GM10266 (cell line): ENCODE data around the gene ETS1.

Experiments
- DNase-seq: peaks from one replicate; pipeline ENCODE4 v3.0.0; 2012; ENCODE audit errors: extremely low spot score
- TF ChIP-seq, protein P1 (sequence below): IDR thresholded peaks from 2 replicates; pipeline ENCODE4 v1.5.1; 2012; ENCODE audit warnings: mild to moderate bottlenecking, low read depth; ENCODE audit not compliant: control insufficient read depth, insufficient read depth; ENCODE audit errors: missing control alignments

The ETS1 gene

DNA sequence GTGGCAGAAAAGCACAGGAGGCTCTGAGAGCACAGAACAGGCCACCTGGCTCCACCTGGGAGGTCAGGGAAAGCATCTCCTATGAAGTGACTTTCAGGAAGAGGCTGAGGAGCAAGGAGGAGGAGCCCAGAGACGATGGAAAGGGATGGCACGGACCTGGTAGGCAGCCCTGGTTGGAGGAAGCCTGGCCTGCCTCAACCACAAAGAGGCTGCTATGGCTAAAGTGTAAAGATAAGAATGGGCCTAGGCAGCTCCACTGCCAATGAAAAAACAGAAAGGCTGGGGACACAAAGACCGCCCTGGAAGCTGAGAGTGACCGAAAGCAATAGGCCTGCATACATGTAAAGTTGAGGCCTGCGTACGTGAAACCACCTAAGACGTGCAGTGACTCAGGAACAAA, 31.2 kb upstream of the ETS1 start:
- TF ChIP-seq, protein P1, sequence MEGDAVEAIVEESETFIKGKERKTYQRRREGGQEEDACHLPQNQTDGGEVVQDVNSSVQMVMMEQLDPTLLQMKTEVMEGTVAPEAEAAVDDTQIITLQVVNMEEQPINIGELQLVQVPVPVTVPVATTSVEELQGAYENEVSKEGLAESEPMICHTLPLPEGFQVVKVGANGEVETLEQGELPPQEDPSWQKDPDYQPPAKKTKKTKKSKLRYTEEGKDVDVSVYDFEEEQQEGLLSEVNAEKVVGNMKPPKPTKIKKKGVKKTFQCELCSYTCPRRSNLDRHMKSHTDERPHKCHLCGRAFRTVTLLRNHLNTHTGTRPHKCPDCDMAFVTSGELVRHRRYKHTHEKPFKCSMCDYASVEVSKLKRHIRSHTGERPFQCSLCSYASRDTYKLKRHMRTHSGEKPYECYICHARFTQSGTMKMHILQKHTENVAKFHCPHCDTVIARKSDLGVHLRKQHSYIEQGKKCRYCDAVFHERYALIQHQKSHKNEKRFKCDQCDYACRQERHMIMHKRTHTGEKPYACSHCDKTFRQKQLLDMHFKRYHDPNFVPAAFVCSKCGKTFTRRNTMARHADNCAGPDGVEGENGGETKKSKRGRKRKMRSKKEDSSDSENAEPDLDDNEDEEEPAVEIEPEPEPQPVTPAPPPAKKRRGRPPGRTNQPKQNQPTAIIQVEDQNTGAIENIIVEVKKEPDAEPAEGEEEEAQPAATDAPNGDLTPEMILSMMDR: no peak
- no peak for DNase-seq

DNA sequence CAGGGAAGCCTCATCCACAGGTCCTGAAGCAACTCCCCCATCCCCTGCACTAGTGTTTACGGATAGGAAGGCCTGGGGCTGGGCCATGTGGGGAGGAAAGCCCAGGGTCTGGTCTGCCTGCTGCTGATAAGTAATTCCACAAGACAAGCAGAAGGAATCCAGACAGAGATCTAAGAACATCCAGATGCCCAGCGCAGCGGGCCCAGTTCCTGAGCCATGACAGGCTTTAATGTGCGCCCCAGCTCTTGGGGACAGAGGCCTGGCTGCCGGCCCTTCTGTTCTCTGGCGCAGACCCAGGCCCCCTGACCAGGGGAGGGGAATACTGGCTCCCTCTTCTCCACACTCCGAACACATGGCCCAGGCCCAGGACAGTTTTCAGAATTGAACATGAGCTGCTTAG, 28.8 kb upstream of the ETS1 start:
- DNase-seq: no peak
- TF ChIP-seq, protein P1: no peak

DNA sequence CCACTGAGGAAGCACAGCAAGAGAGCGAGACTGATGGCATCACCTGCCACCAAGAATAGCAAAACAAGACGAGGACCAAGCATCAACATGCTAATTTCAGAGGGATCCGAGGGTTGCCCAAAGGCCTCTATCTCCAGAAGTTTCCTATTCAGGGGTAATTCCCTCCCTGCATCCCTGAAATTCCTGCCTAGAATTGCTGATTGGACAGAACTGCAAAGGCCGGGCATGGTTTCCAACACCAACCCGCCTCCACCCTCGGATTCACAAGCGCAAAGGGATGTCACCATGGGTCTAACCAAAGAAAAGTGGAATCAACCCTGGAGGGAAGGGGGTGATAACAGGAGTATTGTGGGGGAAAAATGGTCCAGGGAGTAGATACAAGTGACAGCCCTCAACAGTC, 28.3 kb upstream of the ETS1 start:
- no peak for DNase-seq

DNA sequence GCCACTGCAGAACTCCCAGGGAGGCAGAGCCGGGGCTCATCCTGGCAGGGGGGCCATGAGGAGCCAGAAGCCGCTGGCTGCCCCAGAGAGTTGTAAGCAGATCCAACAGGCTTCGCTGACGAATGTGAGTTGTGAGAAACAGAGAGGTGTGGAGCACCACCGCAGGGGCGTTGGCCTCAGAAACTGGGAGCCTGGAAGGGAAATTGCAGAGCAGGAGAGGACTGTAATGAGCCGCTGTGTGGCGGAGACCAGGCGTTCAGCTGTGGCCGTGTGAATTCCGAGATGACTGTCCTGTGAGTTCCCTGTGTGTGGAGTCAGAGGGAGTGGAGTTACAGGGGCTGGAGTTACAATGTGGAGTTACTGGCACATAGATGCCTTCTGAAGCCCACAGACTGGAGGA, 27.7 kb upstream of the ETS1 start:
- DNase-seq: no peak
- TF ChIP-seq, protein P1: no peak

More for the DNA sequence above, 28.3 kb upstream of the ETS1 start:
- TF ChIP-seq, protein P1: no peak

DNA sequence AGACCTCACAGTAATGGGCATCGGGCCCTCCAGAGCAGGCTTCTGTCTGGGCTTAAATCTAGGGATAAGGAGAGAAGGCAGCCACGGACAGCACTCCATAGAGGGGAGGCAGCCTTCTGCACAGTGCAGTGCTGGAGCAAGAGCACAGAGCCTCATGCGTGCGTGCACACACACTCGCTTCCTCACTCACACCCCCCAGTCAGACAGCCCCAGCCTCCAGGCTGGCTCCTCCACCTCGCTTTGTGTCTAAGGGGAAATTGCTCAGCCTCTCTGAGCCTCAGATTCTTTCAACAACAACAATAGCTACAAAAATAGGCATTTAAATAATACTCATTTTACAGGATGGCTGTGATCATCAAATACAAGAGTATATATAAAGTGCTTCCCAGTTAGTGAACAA, 26.7 kb upstream of the ETS1 start:
- DNase-seq: no peak
- TF ChIP-seq, protein P1: no peak

DNA sequence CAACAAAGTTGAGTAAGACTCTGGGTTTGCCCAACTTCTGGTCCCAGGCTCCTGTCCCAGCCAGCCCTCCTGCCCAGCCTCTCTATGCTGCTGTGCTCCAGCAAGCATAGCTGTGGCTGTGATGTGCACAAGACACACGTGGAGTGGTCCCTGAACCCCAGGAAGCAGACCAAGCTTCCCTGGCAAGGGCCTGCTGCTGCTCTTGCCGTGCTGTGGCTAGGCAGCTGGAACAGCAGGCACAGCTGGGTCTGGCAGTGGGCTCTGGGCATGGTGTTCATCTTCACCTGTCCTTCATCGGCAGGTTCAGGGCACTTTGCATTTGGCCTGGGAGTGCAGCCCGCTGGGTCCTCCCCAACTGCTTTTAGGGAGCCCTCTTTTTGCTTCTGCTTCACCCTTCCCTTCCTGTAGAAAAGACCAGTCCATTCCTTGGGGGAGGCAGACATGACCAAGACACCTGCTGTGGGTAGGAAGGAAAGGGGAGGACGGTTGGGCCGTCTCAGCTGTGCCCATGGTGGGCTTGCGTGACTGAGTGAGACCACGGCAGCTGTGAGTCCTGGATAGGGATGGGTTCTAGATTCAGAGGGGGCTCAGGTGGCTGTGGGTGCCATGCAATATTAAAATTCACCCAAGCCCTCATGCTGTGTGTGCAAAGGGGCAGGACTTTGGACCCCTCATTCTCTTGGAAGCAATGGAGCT, 26.1 kb upstream of the ETS1 start:
- TF ChIP-seq, protein P1: no peak
- DNase-seq: no peak

DNA sequence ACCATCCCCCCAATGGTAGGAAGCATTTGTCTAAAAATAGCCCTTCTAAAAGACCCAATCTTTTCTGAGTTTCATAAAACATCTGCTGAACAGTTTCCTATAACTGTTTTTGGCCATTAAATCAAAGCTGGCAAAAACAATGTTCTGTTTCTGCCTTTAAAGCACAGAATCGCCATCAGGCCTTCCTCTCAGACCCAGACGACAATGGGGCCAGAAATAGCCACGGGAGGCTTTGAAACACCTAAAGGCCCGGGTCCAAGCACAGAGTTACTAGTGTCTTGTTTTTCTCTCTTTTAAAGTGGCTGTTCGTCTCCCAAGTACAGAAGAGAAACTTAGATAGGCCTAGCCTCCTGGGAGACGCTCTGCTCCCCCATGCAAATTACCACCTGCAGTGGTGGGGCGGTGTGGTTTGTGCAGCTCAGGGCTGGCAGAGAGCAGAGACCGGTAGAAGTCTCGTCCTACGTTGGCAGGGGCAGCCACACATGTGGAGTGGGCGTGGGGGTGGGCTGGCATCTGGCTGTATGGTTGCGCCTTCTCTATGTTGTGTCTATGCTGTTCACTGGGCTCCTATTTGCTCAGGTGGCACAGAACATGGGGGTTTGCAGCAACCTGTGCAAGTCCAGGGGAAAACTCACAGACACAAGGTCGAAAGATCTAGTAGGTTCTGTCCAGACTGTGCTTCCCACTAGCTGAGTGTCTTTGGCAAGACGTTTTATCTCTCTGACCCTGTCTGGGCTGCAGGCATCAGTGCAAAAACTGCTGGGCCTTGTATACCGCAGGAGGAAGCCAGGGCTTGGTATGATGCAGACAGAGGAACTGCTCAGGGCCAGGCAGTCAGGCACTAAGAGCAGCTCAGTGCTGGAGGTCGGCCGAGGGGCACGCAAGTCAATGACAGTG, 23.6 kb upstream of the ETS1 start:
- DNase-seq: peak; percentile 72
- TF ChIP-seq, protein P1: no peak
